Measurements from ENCODE around the gene DSE.

The DSE gene

GRCh38 chr6:116450185-116450710 lies 79.5 kb downstream of the DSE start:
- no peak for DNase-seq

GRCh38 chr6:116450769-116451740 lies 80.3 kb downstream of the DSE start:
- DNase-seq: no peak

DNA sequence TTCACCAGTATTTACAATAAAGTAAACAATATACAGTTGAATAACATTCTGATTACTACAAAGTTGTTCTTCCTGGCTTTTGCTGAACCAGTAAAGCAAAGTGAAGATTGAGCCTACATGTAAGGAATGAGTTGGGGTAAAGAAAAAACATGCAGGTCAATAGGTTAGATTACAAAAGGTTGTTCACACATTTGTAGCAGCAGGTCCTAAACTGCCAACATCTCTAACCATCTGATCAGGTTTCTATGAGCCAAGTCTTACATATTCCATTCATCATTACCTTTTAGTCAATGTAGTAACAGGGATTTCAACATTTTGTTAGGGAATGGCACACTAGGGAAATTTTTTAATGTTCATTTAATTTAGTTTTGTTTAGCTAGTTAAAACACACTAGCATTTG lies 81.2 kb downstream of the DSE start:
- DNase-seq: no peak

- no peak for DNase-seq
Measured at GRCh38 chr6:116452531-116452930, 81.8 kb downstream of the DSE start.

DNA sequence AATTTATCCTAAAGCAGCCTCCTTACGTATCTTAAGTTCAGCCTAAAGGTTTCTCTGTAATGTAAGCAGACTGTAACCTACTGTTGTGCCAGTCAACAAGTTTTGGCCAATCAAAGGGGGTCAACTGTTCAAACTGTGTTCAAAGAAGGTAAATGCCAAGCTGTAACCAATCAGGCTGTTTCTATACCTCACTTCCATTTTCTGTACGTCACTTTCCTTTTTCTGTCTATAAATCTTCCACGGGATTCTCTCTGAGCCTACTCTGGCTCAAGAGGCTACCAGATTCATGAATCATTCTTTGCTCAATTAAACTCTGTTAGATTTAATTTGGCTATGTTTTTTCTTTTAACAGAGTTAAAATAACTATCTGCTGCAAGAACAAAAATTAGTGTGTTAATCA lies 85.4 kb downstream of the DSE start:
- no peak for DNase-seq

DNA sequence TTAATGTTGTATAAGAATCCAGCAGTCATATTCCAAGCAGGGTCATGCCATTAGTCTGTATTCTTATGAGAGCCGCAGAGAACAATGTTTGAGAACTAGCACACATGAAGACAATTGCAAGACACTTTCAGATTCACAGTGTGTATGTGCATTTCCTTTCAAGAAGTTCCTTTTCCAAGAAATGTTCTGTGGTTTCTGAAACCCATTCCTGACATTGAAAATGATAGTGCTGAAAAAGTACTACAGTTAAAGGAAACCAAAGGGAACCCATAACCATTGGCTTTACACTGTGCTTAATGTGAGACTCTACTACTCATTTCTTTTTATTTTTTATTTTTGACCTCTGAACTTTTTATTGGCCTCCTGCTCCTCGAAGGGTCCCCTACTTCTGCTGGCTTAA lies 86.2 kb downstream of the DSE start:
- DNase-seq: no peak

GRCh38 chr6:116458264-116458663 lies 87.5 kb downstream of the DSE start:
- no peak for DNase-seq

DNA sequence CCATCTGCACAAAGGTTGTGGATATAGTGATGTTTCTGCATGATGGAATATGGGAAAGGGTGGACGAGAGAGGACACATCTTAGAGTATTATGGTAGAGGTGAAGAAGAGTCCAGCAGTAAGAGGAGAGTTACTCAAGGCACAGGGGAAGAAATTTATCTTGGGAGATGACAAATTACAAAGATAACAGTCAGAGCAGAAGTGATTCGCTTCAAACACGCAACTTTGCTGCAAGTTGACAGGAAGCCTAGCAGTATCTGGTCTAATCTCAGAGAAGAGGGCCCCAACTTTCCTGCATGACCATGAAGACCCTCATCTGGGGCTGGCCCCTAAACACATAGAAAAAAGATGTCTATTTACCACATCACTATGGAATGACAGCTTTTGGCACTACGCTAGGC lies 89.2 kb downstream of the DSE start:
- DNase-seq: no peak

DNA sequence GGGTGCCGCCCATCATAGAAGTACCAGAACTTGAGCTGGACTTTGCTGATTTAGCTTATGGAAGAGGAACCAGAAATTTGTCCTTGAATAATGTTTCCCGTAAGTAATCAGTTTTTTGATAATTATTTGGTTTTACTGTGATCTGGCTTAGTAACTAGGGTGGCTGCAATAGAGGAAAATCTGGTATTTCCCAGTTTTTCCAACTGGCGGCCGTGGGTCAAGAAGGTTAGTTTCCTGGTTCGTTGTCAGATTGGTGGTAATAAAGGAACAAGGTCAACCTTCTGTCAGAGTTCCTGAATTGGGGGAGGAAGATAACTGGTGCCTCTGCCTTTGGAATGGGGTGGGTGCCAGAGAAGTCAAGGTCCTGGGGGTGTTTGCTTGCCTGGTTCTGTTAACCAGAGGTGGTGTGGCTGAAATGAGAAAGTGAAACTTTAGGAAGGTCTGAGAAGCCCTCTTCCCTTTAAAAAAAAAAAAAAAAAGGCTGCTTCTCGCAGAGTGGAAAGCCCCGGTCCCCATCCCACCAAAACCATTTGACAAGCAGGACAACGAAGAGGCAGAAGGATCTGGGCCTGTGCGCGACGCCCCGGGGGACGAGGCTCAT lies 90.7 kb downstream of the DSE start, which contains the start of gene CALHM6:
CALHM6 (plus strand) TSS at position 45 of the 601 bp plus-strand sequence; CDS start at position 600, 555 bp downstream.
- DNase-seq: no peak

DNA sequence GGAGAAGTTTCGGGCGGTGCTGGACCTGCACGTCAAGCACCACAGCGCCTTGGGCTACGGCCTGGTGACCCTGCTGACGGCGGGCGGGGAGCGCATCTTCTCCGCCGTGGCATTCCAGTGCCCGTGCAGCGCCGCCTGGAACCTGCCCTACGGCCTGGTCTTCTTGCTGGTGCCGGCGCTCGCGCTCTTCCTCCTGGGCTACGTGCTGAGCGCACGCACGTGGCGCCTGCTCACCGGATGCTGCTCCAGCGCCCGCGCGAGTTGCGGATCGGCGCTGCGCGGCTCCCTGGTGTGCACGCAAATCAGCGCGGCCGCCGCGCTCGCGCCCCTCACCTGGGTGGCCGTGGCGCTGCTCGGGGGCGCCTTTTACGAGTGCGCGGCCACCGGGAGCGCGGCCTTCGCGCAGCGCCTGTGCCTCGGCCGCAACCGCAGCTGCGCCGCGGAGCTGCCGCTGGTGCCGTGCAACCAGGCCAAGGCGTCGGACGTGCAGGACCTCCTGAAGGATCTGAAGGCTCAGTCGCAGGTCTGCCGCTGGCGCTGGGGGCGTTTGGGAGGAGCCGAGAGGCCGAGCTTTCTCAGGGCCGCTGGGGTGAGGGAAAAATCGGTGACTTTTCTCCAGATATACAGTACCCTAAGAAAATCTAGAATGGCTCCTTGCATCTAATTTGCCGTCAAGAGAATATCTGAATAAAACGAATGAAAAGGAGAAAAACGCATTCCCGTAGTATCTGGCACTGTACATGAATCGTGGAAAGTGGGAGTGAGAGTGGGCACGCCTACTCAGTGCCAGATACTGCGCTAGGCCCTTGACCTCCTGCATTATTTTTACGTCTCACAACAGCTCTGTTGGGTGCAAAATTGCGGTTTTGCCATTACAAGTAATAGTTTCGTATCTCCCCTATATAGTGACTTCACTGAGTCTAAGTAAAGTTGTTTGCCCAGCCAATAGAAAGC lies 91.5 kb downstream of the DSE start:
- no peak for DNase-seq

- no peak for DNase-seq
Measured at GRCh38 chr6:116463301-116463700, 92.6 kb downstream of the DSE start.

- no peak for DNase-seq
Measured at GRCh38 chr6:116465246-116465645, 94.5 kb downstream of the DSE start.

DNA sequence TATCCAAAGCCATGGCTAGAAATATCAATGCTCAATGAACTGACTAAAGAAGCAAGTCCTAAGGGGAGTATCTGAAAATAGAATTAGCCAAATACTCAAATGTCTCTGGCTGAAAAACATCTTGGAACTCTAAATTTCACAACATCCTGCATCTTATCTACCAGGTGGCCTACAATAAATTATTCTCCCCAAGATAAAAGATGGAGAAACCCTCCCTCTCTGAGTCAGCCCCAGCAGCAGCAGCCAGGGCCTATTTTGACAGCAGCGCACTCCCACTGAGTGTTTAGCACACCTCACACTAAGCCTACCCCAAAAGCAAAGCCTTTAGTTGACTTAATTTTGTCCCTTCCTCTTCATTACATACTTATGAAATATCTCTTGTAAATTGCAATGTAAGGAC lies 96.3 kb downstream of the DSE start:
- DNase-seq: no peak

DNA sequence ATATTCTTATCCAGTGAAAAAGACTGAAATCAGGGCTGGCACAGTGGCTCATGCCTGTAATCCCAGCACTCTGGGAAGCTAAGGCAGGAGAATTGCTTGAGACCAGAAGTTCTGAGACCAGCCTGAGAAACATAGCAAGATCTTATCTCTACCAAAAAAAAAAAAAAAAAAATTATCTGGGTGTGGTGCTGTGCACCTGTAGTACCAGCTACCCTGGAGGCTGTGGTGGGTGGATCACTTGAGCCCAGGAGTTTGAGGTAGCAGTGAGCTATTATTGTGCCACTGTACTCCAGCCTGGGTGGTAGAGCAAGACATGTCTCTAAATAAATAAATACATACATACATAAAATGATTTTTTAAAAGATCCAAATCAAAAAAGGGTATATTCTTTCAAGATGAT lies 96.8 kb downstream of the DSE start:
- DNase-seq: no peak

GRCh38 chr6:116468293-116468692 lies 97.5 kb downstream of the DSE start:
- DNase-seq: no peak

DNA sequence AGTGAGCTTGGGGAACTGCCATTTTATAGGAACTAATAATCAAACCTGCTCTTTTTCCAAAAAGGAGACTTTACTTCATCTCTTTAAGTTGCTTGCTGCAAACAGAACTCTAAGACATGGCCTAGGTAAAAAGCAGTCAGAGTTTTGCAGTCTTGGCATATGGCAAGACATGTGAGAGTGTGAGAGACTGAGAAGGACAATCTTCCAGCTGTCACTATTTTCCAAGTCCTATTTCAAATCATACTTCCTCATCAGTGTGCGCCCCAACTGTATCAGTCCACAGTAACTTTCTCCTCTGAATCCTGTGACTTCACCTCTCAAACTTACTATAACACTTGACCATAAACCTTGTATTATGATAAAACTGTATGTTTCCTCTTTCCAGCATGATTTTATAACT lies 100.8 kb downstream of the DSE start:
- DNase-seq: no peak

DNA sequence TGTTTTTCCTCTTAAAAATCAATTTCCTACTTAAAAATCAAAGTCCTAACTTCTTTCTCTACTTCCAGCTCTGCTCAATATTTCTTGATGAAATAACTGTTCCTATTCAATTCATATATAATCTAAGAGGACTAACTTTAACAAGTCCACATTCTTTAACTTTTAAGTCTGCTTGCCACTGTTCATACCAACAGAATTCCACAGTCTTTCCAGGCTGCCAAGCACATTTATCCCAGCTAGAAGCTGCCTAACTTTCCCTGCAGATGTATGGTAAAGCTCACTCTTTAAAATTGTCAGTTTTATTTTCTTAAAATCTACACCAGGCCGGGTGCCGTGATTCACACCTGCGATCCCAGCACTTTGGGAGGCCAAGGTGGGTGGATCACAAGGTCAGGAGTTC lies 102.0 kb downstream of the DSE start:
- DNase-seq: no peak

- no peak for DNase-seq
Measured at GRCh38 chr6:116475141-116475540, 104.4 kb downstream of the DSE start.

GRCh38 chr6:116476002-116476678 lies 105.4 kb downstream of the DSE start:
- no peak for DNase-seq

DNA sequence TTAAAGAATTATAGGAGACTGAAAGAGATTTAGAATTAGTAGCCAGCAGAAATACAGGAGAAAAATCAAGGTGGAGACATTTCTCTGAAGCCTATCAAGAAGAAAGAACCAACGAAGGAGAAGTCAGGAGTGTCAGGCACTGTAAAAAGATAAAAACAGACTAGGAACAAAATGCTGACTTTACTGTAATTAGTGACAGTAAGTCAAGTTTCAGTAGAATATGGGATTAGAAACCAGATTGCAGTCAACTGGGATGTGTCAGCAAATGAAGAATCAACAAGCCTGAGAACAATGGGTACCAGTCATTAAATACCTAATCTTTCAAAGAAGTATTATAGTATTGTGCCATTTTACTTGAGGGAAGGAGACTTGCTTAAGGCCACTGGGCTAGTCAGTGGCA lies 112.0 kb downstream of the DSE start:
- no peak for DNase-seq

GRCh38 chr6:116483616-116484015 lies 112.9 kb downstream of the DSE start:
- DNase-seq: no peak

DNA sequence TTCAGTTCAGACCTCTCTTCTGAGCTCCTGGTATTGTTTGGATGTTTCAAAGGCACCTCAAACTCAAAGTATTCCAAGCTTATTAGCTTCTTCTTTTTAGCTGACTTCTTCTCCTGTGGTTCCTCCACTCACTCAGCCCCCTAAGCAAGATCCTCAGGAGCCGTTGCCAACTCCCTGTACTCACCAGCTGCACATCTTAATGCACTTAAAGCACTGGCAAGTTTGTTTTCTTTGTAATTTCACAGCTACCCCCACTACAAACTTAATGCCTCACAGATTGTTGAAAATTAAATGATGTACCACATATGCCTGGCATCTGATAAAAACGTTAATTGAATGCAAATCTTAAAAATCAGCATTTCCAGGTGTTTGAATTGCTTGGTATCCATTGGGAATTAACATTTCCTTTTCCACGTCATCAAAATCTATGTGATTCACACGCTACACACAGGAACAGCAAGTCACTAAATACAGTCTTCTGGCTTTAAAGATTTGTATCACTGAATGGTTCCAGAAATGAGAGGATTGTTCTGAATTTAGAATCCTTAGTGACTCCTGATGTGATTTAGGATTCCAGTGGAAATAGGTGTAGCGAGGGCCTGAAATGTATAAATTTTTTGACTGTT lies 114.9 kb downstream of the DSE start:
- no peak for DNase-seq

Data from NCI-H1417 treated with DMSO at 0.1 percent for 48 hours (cell line).